IPS-18a (cell line): Measurements from ENCODE around the gene OR2AE1.

ENCODE experiments used
- H3K27ac ChIP-seq: one replicate; pipeline ENCODE4 v1.5.1; 2013; ENCODE audit warnings: low read length
- H3K27me3 ChIP-seq: one replicate; pipeline ENCODE4 v1.6.1; 2013; ENCODE audit warnings: mild to moderate bottlenecking, low read length; ENCODE audit not compliant: control insufficient read depth, insufficient read depth
- H3K36me3 ChIP-seq: one replicate; pipeline ENCODE4 v1.6.1; 2013; ENCODE audit warnings: low read depth, low read length; ENCODE audit not compliant: control insufficient read depth
- H3K4me1 ChIP-seq: one replicate; pipeline ENCODE4 v1.6.1; 2013; ENCODE audit warnings: low read depth, low read length; ENCODE audit not compliant: control insufficient read depth
- H3K4me3 ChIP-seq: one replicate; pipeline ENCODE4 v1.5.1; 2013; ENCODE audit warnings: low read length
- H3K9ac ChIP-seq: one replicate; pipeline ENCODE4 v1.6.1; 2013; ENCODE audit warnings: mild to moderate bottlenecking, low read length, moderate library complexity
- H3K9me3 ChIP-seq: one replicate; pipeline ENCODE4 v1.6.1; 2013; ENCODE audit warnings: low read depth, low read length; ENCODE audit not compliant: control insufficient read depth

OR2AE1 gene

DNA sequence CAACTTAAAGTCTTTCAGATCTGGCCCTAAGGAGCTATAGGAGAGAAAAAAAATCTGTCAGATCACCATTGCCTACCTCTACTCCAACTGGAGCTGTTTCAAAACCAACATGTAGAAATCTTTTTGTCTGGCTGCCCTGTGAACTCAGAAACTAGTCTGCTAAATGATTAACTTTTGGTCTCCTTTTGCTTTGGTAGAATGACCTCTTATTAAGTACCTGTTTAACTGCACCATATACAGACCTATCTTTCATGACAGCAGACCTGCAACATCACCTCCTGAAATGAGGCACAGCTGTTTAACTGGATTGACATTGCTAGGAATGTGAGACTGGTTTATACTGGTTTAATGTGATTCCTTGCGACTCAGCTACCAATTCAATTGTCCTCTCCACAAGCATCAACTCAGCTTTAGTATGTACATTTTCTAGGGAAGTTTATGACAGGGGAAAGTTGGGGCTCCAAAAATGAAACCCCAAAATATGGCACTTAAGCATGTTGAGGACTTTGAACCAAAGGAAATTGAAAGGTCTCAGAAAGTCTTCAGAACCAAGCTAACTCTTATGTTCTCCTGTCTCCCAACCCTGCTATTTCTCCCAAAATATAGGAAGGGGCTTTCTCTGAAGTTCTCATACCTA is 47.2 kb downstream of the OR2AE1 start:
- Histone ChIP-seq H3K27ac (no peak overlapping the region), H3K27me3 (no peaks in the 10 kb centered on the region), H3K4me1 (no peaks in the 10 kb centered on the region), H3K36me3 (no peaks in the 10 kb centered on the region), H3K9me3 (no peaks in the 10 kb centered on the region), H3K4me3 (no peak overlapping the region), H3K9ac (no peak overlapping the region)

DNA sequence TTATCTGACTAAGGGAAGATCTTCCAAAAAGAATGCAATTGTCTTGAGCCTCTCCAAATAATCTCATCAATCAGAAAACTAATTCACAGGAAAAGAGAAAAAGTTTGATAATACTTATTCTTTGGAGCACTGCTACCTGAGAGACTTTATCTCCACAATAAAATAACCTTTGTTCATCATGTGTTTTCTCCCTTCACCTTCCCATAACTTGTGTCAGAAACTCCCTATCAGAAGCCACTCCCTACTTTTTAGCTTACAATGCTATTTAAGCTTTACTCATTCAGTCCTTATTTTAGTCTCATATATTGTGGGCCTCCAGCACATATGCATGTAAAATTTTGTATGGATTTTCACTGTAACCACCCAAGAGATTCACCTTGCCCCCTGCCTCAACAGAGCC is 48.0 kb downstream of the OR2AE1 start:
- Histone ChIP-seq H3K27ac (no peak overlapping the region), H3K9me3 (no peaks in the 10 kb centered on the region), H3K9ac (no peak overlapping the region), H3K36me3 (no peaks in the 10 kb centered on the region), H3K4me1 (no peaks in the 10 kb centered on the region), H3K4me3 (no peak overlapping the region), H3K27me3 (no peaks in the 10 kb centered on the region)

DNA sequence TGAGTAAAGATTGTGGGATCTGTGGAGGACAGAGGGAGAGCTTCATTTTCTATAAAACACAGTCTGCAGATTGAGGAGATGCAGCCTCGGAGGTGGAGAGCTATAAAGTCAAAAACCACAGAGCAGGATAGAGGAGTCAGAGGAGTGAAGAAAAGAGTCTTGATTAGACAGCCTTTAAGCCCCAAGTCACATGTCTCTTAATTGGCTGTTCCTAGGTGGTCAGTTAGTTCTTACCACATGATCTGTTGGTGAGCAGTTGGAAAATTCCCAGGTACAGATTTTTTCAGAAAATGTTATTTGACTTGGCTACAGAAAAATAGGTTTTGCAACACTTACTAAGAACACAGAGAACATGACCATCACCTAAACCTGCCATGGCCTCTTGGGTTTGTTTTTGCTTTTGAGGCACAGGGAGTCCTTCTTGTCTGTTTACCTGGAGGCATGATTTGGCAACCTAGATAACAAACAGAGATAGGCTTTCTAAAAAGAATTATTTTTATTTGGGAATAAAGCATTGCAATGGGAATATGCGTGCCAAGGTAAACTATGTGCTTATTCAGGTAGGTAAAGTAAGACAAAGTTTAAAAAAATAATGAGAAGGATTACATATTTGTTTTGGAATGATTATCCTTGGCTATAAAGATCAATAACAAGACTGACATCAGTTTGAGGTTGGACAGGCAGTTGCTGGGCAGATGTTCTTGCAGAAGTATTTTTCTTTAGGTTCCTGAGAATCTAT is 49.6 kb downstream of the OR2AE1 start:
- no peak overlapping the region for H3K27ac ChIP-seq
- H3K27me3 ChIP-seq: no peaks in the 10 kb centered on the region
- no peaks in the 10 kb centered on the region for H3K9me3 ChIP-seq
- no peaks in the 10 kb centered on the region for H3K36me3 ChIP-seq
- no peak overlapping the region for H3K9ac ChIP-seq
- no peak overlapping the region for H3K4me3 ChIP-seq
- no peaks in the 10 kb centered on the region for H3K4me1 ChIP-seq
